HepG2 (cell line): ENCODE results near the gene MYO1G.

Source experiments
- CC2D1A ChIP-seq: sonication (generic); formaldehyde crosslinking; IDR thresholded peaks from 2 replicates; pipeline ENCODE4 v1.8.1; 2023; ENCODE audit warnings: mild to moderate bottlenecking, missing genetic modification reagents
- CTCF ChIP-seq: sonication (generic); formaldehyde crosslinking; IDR thresholded peaks from 2 replicates; pipeline ENCODE4 v1.5.0; 2020; ENCODE audit warnings: mild to moderate bottlenecking, missing genetic modification reagents, moderate library complexity
- EP300 ChIP-seq, 3 experiments: sonication (generic) in 1 of 3; formaldehyde crosslinking in 1 of 3; IDR thresholded peaks; 2 replicates each; pipeline versions ENCODE4 v1.5.1 to v1.6.1; 2011 to 2020; ENCODE audit warnings: low read depth in 2 of 3, low read length in 2 of 3, borderline replicate concordance in 1 of 3, improper control_type of control experiment in 1 of 3, mild to moderate bottlenecking in 1 of 3, missing genetic modification reagents in 1 of 3, moderate library complexity in 1 of 3
- THAP9 ChIP-seq: sonication (generic); formaldehyde crosslinking; IDR thresholded peaks from 2 replicates; pipeline ENCODE4; 2020; ENCODE audit warnings: missing genetic modification reagents, mild to moderate bottlenecking, borderline replicate concordance

- no peak for TF ChIP-seq EP300 (IDR thresholded peaks at IDR 0.05; ENCODE audit: low read depth in 2 of 2, low read length in 2 of 2)
- TF ChIP-seq EP300 (CRISPR knock-in tag; IDR thresholded peaks at IDR 0.05; ENCODE audit: borderline replicate concordance) = no peak
- TF ChIP-seq CTCF (CRISPR knock-in tag) = no peak
- TF ChIP-seq THAP9 (CRISPR knock-in tag) = no peak
- no peak for TF ChIP-seq CC2D1A
These were observed 23.0 kb upstream of the MYO1G start for GRCh38 chr7:45001826-45002225.
